Cardiac fibroblast (primary cell): ENCODE results near the gene ANXA11.

ENCODE experiments used
- DNase-seq, 2 donors: peaks; one replicate each; pipeline versions ENCODE4 v3.0.0 to v3.0.0-alpha.2; 2010; ENCODE audit warnings: low read depth in 2 of 2
- H3K4me3 ChIP-seq, 2 donors: replicated peaks in 1 of 2; 1 replicate in 1 of 2; 2 replicates in 1 of 2; pipeline ENCODE4 v1.5.1; 2011; ENCODE audit warnings: low read depth in 2 of 2, low read length in 2 of 2, mild to moderate bottlenecking in 2 of 2, moderate library complexity in 1 of 2
- TF ChIP-seq, protein P1 (sequence below): IDR thresholded peaks from one replicate; pipeline ENCODE4 v1.5.1; 2011; ENCODE audit warnings: low read depth, mild to moderate bottlenecking, low read length, inconsistent platforms

ANXA11 gene

DNA sequence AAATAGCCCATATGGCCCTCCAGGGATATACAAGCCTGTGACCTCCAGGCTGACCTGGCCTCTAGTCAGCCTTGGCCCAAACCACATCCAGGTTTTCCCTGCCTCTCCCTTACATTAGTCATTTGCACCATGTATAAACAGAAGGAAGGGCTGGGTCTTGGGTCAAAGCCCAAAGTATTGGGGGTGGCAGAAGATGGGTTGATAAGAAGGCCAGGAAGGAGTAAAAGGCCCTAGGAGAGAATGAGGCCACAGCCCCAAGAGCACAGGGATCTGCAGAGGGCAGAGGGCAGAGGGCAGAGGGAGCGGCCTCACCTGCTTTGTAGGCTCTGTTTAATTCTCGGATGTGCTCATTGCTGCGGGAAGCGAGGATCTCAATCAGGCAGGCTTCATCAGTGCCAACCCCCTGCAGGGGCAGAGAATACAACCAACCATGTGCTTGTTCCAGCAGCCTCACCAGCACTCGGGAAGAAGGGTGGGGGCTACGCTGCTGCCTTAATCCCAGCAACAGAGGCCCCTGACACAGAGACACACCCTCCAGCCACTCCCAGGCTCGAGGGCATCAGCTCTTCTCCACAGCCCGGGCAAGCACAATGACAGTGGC, 41.5 kb downstream of the ANXA11 start:
- TF ChIP-seq, protein P1, sequence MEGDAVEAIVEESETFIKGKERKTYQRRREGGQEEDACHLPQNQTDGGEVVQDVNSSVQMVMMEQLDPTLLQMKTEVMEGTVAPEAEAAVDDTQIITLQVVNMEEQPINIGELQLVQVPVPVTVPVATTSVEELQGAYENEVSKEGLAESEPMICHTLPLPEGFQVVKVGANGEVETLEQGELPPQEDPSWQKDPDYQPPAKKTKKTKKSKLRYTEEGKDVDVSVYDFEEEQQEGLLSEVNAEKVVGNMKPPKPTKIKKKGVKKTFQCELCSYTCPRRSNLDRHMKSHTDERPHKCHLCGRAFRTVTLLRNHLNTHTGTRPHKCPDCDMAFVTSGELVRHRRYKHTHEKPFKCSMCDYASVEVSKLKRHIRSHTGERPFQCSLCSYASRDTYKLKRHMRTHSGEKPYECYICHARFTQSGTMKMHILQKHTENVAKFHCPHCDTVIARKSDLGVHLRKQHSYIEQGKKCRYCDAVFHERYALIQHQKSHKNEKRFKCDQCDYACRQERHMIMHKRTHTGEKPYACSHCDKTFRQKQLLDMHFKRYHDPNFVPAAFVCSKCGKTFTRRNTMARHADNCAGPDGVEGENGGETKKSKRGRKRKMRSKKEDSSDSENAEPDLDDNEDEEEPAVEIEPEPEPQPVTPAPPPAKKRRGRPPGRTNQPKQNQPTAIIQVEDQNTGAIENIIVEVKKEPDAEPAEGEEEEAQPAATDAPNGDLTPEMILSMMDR, result no peak
- peak; percentile 73 to 84 for DNase-seq
- no peak overlapping the region for H3K4me3 ChIP-seq

DNA sequence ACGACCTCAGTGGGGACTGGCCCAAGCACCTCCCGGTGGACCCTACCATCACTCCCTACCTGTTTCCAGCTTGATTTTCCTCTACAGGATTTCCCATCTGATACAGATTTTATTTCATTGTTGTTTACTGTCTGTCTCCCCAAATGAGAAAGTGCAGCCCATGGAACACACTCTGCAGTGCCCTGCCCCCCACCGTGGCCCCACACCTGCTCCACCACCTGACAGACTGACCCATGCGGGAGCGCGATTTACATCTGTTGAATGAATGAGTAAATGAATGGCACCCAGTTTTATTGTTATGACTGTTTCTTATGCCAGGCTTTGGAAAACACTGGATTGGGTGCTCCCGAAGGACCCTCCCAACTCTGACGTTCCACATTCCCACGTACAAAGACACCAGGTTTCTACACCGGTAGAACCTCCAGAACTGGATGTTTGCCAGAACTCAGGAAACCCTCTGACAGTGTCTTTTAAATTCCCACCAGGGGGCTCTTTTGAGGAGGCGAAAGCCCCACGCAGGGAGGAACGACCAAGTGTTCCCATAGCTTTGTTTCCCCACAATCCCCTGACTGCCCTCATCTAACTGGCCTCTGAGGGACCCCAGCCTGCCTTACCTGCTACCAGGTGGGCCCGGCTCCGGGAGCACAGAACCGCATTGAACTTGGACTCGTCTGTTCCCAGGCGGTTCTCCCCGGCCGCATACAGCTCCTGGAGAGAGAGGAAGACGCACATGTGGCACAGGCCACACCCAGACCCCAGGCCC, 43.8 kb downstream of the ANXA11 start:
- TF ChIP-seq, protein P1, result no peak
- no peak overlapping the region for H3K4me3 ChIP-seq
- peak; percentile 26 to 32 for DNase-seq

DNA sequence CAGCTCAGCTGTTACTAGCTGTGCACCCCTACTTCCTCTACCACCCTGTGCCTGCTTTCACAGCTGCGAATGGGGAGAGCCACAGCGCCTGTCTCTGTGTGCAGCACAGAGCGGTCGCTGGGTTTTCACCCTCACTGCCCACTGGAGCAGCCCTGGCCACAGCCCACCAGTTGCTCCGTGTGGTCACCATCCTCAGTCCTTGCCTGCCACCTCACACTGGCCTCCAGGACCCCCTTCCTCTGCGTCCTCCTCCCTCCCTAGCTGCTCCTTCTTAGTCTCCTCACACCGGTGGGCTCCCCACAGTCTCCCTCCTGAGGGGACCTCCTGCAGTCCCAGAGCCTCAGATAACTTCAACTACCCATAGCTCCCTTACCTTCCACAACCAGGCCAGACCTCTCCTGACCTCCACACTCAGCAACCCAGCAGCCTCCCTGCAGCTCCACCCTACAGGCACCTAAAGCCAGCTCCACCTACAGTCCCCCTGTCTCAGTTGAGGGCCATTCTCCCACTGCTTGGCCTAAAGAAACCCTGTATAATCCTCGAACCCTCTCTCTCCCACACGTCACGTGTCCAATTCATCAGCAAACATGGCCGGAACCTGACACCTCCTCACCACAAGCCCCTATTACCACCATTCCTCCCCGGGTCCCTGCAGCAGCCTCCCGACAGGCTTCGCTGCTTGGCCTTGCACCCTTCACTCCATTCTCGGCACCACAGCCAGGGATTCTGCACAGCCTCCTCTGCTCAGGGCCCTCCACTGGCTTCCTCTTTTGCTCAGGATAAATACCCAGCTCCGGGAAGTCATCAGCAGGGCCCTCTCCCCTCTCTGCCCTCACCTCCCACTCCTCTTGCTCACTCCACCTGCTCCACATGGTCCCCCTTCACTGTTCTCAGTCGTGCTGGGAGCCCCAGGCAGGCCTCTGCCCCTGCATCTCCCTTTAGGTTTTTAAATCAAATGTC, 44.7 kb downstream of the ANXA11 start:
- TF ChIP-seq, protein P1, result no peak
- H3K4me3 ChIP-seq, result no peak overlapping the region
- no peak for DNase-seq

DNA sequence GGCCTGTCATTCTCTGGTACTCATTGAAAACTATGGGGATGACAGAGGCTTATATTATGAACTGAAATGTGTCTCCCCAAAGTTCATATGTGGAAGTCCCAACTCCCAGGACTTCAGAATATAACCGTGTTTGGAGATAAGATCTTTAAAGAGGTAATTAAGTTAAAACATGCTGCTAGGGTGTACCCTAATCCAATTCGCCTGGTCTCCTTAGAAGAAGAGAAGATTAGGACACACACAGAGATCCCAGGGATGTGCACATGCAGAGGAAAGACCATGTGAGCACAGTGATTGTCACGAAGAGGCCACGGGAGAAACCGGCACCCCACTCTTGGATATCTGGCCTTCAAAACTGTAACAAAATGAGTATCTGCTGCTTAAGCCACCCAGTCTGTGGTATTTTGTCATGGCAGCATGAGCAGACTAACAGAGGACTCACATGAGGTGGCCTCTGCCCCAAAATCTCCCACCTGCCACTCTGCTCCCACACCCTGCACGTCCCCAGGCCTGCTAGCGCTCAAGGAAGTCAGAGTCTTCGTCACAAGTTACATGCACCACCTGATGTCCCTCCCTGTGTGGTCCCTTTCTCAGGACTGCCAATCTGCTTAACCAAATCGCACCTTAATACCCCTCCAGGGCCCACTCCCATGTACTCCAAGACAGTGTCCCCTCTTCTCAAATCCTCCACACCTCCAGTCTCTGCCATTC, 46.0 kb downstream of the ANXA11 start:
- TF ChIP-seq, protein P1, result no peak
- no peak for DNase-seq
- no peak overlapping the region for H3K4me3 ChIP-seq

DNA sequence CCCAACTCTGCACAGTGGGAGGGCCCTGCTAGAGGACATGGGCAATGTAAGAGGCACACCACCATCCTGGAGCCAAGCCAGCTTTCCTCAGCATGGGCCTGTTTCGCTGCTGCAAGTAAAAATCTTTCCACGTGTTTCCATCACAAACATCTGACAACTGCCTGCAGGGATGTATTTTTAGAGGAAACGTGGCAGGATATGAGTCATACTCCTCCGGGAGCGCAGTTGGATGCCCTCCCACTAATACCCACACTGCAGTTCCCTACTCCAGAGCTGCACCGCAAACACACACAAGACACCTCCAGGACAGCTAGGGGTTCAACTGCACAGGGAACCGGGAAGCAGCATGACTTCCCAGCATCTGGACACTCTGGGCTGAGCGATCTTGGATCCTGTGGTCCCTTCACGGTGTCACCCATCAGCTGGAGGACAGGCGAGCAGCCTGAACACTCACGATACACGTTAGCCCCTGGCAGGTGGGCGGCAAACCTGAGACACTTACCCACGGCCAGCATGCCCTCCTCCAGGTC, 46.7 kb downstream of the ANXA11 start:
- H3K4me3 ChIP-seq, result no peak overlapping the region
- DNase-seq, result peak; percentile 97 to 99
- TF ChIP-seq, protein P1, result no peak

DNA sequence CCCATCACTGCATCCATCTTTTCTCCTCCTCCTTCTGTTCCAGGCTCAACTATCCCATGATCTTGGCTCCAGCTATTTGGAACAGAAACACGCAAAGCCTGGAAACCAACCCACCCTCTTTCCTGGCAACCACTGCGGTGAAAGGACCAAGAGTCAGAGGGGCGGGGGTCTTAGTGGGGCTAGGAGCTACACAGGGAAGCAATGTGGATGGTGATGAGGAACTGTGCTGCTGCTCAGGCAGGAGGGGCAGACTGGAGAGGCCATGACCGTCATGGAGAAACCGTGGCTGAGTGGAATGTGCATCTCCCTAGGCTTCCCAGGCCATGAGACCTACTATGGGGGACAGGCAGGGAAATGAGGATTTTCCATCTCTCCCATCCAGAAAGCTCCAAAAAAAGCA, 47.2 kb downstream of the ANXA11 start:
- H3K4me3 ChIP-seq, result no peak overlapping the region
- TF ChIP-seq, protein P1, result no peak
- no peak for DNase-seq
